Activated CD4-positive, alpha-beta memory T cell treated with anti-CD3 and anti-CD28 coated beads for 36 hours (primary cell): Measurements from ENCODE around the gene USP9X. TPM values are rescaled to one million over a fixed set of nuclear protein-coding genes. Genes with fewer than 3 reads are reported as not detected.
A peak's percentile ranks its signal among the peaks of the same experiment; 100 is the strongest.
"Not testable (repeated sequence)": the region's sequence is repeated elsewhere in the genome, so short reads cannot be mapped to it uniquely, and the experiment has no call there.

Experiments
- CTCF ChIA-PET: fragments of 350-600 bp; sonication (Branson Sonifier 250); formaldehyde crosslinking; loops from one replicate; lab custom pipeline; 2021; ENCODE audit warnings: antibody characterized with exemption, inconsistent platforms; lab: Charles Lee
- POLR2A ChIA-PET: fragments of 350-600 bp; sonication (Branson Sonifier 250); formaldehyde crosslinking; loops from one replicate; lab custom pipeline; 2021; ENCODE audit warnings: antibody characterized with exemption; lab: Charles Lee
- DNase-seq: peaks from one replicate; pipeline ENCODE4 v3.0.0-alpha.2; 2020
- H3K27ac Mint-ChIP-seq: one replicate; pipeline ENCODE4 v1.8.0; 2021; ENCODE audit warnings: mixed read lengths
- H3K27me3 Mint-ChIP-seq: one replicate; pipeline ENCODE4 v1.8.0; 2021; ENCODE audit warnings: mixed read lengths
- H3K36me3 Mint-ChIP-seq: one replicate; pipeline ENCODE4 v1.8.0; 2021; ENCODE audit warnings: mixed read lengths
- H3K4me1 Mint-ChIP-seq: one replicate; pipeline ENCODE4 v1.8.0; 2021; ENCODE audit warnings: low read depth, mixed read lengths
- H3K4me3 Mint-ChIP-seq: one replicate; pipeline ENCODE4 v1.8.0; 2021; ENCODE audit warnings: mild to moderate bottlenecking, mixed read lengths
- H3K9me3 Mint-ChIP-seq: one replicate; pipeline ENCODE4 v1.8.0; 2021; ENCODE audit warnings: mixed read lengths
- intact Hi-C: fragments of 100-400 bp; cut with micrococcal nuclease; formaldehyde crosslinking; loops from one replicate; pipeline ENCODE4 v1.15.1; 2023
- total RNA-seq, 2 experiments: library from RNA; stranded (reverse); gene quantifications; one replicate each; pipeline ENCODE4 v1.2.3, GENCODE V29; 2021

Gene USP9X
- total RNA-seq, 2 experiments from 2014 or later, result 55.8 to 57.5 TPM

DNA sequence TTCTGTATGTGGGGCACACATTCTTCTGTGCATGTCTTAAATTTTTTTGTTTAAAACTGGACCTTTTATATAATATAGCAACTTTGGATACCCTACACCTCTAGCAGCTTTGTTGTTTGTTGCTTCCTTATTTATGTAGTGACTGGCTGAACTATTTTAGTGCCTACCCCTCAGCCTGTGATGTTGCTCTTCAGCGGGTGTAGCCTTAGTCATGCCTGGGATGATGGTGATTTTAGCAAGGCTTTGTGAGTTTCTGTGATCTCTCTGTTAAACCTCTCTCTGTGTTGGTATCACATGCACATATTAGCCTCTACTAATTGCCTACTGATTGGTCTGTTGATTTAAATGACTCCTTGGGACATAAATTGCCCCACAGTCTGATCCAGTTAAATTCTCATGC lies 22.8 kb downstream of the USP9X start:
- Mint-ChIP-seq H3K4me1 (peaks cover 65% of the 10 kb centered on the region), H3K36me3 (peaks cover 5% of the 10 kb centered on the region), H3K4me3 (no peak overlapping the region), H3K27me3 (no peaks in the 10 kb centered on the region), H3K9me3 (peaks cover 5% of the 10 kb centered on the region), H3K27ac (peak overlapping the region; percentile 66)
- CTCF ChIA-PET, result no interaction called here
- intact Hi-C loops, result no loop called here
- POLR2A ChIA-PET, result no interaction called here
- no peak for DNase-seq

DNA sequence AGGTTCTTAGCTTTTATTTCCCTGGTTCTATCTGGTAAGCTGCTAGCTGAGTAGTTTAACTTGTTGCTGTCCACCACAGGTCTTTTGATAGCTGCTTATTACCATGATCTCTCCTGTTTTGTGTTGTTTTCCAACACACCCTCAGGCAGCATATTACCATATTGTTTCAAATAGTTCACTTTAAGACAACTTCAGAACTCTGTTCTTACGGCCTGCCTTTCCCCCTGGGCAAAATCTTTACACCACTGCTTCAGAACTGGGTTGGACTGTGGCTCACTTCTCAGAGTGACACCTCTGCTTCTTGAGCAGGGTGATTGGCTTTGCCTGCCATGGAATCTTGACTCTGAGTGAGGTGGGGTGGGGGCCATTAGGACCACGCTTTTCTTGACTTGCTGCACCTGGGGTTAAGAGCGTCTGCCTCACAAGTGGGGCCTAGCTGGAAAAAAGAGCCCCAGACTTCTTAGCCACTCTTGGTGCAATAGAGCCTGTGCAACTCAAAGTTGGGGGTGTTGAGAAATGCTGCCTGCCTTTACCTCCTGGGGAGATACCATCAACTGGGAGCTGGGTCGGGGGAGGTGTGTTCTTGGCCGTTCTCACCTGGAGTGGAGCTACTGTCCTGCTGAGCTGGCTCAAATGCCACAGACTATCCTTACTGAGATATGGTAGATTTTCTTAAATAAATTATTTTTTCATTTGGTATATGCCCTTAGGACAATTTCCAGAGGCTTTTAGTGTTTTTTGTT lies 23.4 kb downstream of the USP9X start:
- ChIA-PET POLR2A (no interaction called here), CTCF (no interaction called here)
- intact Hi-C loops, result no loop called here
- Mint-ChIP-seq H3K36me3 (peaks cover 5% of the 10 kb centered on the region), H3K9me3 (peaks cover 5% of the 10 kb centered on the region), H3K27me3 (no peaks in the 10 kb centered on the region), H3K4me1 (peaks cover 65% of the 10 kb centered on the region), H3K27ac (peak overlapping the region; percentile 66), H3K4me3 (no peak overlapping the region)
- DNase-seq, result no peak

DNA sequence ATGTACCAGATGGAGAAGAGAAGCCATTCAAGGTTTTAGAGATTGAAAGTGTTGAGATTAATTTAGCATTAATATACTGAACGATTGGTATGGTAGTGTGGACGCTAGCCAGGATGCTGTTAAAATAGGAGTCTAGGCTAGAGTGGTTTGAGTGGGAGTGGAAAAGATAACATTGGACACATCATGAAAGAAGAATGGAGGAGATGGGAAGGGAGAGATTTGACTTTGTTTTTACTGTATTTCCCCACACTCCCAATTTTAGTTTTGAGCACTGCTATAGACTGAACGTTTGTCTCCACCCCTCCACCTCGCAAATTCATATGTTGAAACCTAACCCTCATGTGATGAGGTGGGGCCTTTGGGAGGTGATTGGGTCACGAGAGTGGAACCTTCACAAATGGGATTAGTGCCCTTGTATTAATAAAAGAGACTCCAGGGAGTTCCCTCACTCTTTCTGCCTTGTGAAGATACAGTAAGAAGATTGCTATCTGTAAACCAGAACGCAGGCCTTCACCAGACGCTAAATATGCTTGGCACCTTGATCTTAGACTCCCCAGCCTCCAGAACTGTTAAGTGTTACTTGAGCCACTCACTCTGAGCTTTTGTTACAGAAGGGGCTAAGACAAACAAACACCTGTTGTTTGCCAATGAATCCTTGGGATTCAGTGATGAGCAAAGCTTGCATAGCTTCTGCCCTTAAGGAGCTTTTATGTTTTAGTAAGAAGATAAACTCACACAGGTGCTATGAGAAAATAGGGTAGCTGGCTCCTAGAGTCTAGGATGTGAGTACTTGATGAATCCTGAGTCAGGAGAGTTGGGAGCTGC lies 25.8 kb downstream of the USP9X start:
- H3K9me3 Mint-ChIP-seq, result peaks cover 5% of the 10 kb centered on the region
- H3K27me3 Mint-ChIP-seq, result no peaks in the 10 kb centered on the region
- no peak overlapping the region for H3K4me3 Mint-ChIP-seq
- no peak for DNase-seq
- peak overlapping the region; percentile 9 for H3K27ac Mint-ChIP-seq
- peaks cover 64% of the 10 kb centered on the region for H3K4me1 Mint-ChIP-seq
- ChIA-PET CTCF (interaction anchor here (3.0 kb wide), 1 partner anchor 233 kb away, joined by 11 read pairs; no protein-coding TSS in a partner anchor), POLR2A (no interaction called here)
- H3K36me3 Mint-ChIP-seq, result peaks cover 5% of the 10 kb centered on the region
- intact Hi-C loops, result no loop called here

DNA sequence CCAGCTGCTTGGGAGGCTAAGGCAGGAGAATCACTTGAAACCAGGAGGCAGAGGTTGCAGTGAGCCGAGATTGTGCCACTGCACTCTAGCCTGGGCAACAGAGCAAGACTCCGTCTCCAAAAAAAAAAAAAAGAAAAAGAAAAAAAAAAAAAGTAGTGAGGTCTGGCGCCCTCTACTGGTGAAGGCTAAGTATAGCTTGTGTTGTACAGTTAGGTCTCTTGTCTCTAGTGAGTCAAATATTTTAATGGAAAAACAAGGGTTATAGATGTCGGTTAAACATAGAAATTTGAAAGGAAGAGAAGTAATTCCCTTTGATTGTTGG lies 29.8 kb downstream of the USP9X start:
- not testable (repeated sequence) for H3K36me3 Mint-ChIP-seq

DNA sequence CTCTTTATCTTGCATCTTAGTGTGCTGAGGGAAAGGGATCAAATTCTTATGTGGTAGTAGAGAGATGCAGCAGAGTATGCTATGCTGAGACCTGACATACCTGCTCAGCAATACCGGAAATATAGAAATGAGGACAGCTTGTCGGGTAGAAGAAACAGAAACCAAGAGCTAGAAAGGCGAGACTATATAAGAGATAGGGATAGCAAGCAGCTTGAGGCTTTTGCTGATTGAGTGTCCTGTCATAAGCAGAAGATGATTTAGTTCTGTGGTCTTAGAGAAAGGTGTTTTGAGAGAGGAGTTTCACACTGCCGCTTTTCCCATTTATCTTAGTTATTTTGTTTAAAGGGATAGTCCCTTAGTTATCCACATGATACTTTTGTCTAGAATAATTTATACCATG lies 31.7 kb downstream of the USP9X start:
- Mint-ChIP-seq H3K27me3 (no peaks in the 10 kb centered on the region), H3K9me3 (no peaks in the 10 kb centered on the region), H3K27ac (peak overlapping the region; percentile 66), H3K36me3 (no peaks in the 10 kb centered on the region), H3K4me1 (peaks cover 72% of the 10 kb centered on the region), H3K4me3 (peak overlapping the region; percentile 41)
- ChIA-PET POLR2A (interaction anchor here (1.0 to 1.5 kb wide), 3 partner anchors 29 to 536 kb away, joined by 3 to 13 read pairs (median 4); partner anchors contain the start of genes ATP6AP2 and USP9X), CTCF (interaction anchor here (1.0 to 3.5 kb wide), 4 partner anchors 26 to 382 kb away, joined by 3 to 23 read pairs (median 3); partner anchors contain the start of gene USP9X)
- intact Hi-C loops, result loop anchor here (1.0 to 5.0 kb wide), 6 partner anchors 32 to 470 kb away; partner anchors contain the start of genes CXorf38, MED14 and USP9X
- DNase-seq, result no peak

More for the DNA sequence above, 29.8 kb downstream of the USP9X start:
- intact Hi-C loops, result loop anchor here (5.0 kb wide), 4 partner anchors 103 to 378 kb away; partner anchors contain the start of gene MED14
- POLR2A ChIA-PET, result interaction anchor here (0.8 kb wide), 1 partner anchor 31 kb away, joined by 4 read pairs; no protein-coding TSS in a partner anchor
- H3K9me3 Mint-ChIP-seq, H3K27ac Mint-ChIP-seq, H3K27me3 Mint-ChIP-seq, H3K4me3 Mint-ChIP-seq: not testable (repeated sequence)
- peak; percentile 20 for DNase-seq
- CTCF ChIA-PET, result interaction anchor here (0.6 to 3.5 kb wide), 20 partner anchors 11 to 523 kb away, joined by 3 to 36 read pairs (median 5); partner anchors contain the start of gene USP9X
- H3K4me1 Mint-ChIP-seq, result peaks cover 74% of the 10 kb centered on the region

DNA sequence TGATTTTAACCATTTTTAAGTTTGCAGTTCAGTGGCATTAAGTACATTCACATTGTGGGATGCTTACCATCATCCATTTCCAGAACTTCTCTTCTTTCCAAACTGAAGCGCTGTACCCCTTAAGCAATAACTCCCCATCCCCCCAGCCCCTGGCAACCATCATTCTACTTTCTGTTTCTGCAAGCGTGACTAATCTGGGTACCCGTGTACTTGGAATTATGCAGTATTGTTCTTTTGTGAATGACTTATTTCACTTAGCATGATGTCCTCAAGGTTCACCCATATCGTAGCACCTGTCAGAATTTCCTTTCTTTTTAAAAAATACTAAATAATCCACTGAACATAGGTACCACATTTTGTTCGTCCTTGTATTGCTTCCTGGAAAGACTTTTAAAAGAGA lies 32.9 kb downstream of the USP9X start:
- POLR2A ChIA-PET, result no interaction called here
- CTCF ChIA-PET, result no interaction called here
- H3K4me1 Mint-ChIP-seq, result peaks cover 81% of the 10 kb centered on the region

DNA sequence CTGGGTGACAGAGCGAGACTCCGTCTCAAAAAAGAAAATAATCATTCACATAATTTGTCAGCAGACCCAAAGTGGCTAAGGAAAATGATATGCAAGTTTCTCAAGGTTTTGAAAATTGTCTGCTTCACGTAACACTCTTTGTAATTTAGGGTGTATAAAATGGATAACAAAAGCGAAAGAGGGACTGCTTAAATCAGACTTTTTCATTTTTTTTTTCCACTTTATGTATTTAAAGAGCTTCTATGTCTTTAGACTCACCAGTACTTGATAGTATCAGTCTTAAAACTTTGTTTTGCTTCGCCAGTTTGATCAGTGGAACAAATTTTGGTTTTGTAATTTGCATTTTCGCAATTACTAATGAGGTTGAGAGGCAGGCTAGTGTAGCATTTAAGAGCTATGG lies 34.6 kb downstream of the USP9X start:
- Mint-ChIP-seq H3K27ac (no peak overlapping the region), H3K4me3 (peak overlapping the region; percentile 59), H3K9me3 (no peaks in the 10 kb centered on the region), H3K27me3 (no peaks in the 10 kb centered on the region), H3K36me3 (peaks cover 4% of the 10 kb centered on the region), H3K4me1 (peaks cover 78% of the 10 kb centered on the region)
- no peak for DNase-seq
- ChIA-PET POLR2A (interaction anchor here (0.7 to 1.2 kb wide), 2 partner anchors 35 to 44 kb away, joined by 3 to 4 read pairs; no protein-coding TSS in a partner anchor), CTCF (interaction anchor here (0.9 to 1.0 kb wide), 2 partner anchors 133 to 242 kb away, joined by 3 read pairs; no protein-coding TSS in a partner anchor)
- intact Hi-C loops, result loop anchor here (2.0 to 5.0 kb wide), 5 partner anchors 27 to 383 kb away; partner anchors contain the start of gene MED14

More for the DNA sequence above, 32.9 kb downstream of the USP9X start:
- Mint-ChIP-seq H3K27ac (peak overlapping the region; percentile 66), H3K27me3 (no peaks in the 10 kb centered on the region), H3K36me3 (no peaks in the 10 kb centered on the region), H3K9me3 (no peaks in the 10 kb centered on the region), H3K4me3 (peak overlapping the region; percentile 57)
- intact Hi-C loops, result loop anchor here (2.0 to 5.0 kb wide), 5 partner anchors 29 to 381 kb away; partner anchors contain the start of gene MED14
- DNase-seq, result peak; percentile 64

DNA sequence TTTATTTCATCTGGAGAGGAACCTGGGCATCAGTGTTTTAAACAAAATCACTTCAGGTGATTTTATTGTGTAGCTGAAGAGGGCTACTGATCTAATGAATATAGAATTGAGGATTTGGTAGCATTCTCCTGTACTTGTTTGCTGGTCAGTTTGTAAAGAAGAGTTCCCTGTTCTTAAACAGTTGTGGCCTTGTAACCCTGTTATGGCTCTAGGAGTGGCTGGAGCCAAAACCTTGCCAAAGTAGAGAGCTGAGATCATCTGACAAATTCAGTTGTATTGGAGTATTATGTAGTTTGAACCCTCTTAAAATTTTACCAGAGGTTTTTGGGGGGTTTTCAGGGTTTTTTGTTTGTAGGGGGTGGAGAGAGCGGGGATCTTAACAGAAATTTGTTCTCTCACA lies 36.5 kb downstream of the USP9X start:
- Mint-ChIP-seq H3K36me3 (peaks cover 6% of the 10 kb centered on the region), H3K4me1 (peaks cover 69% of the 10 kb centered on the region), H3K9me3 (no peaks in the 10 kb centered on the region), H3K27ac (no peak overlapping the region), H3K27me3 (no peaks in the 10 kb centered on the region), H3K4me3 (no peak overlapping the region)
- DNase-seq, result no peak
- intact Hi-C loops, result no loop called here
- ChIA-PET CTCF (no interaction called here), POLR2A (no interaction called here)

DNA sequence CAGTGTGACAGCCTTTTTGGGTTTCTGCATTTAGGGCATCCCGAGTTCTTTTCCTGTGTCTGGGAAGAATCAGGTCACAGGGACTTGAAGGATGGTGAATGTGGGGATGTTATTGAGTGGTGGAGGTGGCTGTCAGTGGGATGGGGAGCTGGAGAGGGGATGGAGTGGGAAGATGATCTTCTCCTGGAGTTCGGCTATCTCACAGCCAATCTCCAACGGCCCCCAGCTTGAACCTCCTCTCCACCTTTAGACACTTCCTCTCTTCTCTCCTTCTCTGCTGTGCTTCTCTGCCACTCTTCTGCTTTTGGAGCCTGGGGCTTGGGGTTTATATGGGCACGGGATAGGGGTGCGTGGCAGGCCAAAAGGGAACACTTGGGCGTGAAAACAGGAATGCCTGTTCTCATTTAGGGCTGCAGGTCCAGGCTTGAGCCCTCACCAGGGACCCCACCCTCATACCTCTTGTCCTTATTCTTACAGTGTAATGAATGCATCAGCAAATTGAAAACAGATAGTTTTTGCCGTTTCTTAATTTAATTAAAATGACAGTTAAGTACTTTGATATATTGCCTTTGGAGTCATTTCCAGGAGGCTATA lies 37.5 kb downstream of the USP9X start:
- Mint-ChIP-seq H3K4me3 (no peak overlapping the region), H3K27me3 (no peaks in the 10 kb centered on the region), H3K36me3 (peaks cover 6% of the 10 kb centered on the region), H3K4me1 (peaks cover 69% of the 10 kb centered on the region), H3K27ac (no peak overlapping the region), H3K9me3 (no peaks in the 10 kb centered on the region)
- ChIA-PET POLR2A (no interaction called here), CTCF (no interaction called here)
- no peak for DNase-seq
- intact Hi-C loops, result no loop called here

DNA sequence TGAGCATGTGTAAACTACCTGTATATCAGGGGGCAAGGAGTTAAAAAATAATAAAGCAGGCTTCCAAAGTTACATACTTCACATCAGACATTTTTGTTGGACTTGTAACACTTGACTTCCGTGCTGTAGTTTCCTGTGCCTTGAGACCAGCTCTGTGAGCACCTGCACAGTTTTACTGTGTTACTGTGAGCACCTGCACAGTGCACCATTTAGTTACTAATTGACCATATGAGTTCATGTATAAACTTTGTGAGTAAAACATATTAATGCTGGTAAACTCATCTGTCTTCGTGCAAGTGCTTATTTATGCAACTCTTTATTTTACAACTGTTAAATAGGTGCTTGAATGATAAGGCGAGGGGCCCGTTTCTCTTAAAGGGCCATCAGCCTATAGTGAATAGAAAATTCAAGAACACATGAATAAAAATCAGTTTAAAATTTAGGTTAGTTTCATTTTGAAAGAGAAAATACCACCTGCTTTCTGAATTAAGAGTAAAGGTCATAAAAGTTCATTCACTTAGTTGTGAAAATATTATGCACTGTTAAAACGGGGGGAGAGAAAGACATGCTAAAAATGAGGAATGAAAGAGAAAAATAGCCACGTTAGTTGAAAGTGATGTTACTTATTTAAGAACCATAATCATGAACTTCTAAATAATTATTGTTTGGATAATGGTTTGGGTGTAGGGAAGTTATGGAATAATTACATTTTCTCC lies 42.4 kb downstream of the USP9X start:
- Mint-ChIP-seq H3K27ac (no peak overlapping the region), H3K36me3 (peaks cover 12% of the 10 kb centered on the region)
- POLR2A ChIA-PET, result no interaction called here

DNA sequence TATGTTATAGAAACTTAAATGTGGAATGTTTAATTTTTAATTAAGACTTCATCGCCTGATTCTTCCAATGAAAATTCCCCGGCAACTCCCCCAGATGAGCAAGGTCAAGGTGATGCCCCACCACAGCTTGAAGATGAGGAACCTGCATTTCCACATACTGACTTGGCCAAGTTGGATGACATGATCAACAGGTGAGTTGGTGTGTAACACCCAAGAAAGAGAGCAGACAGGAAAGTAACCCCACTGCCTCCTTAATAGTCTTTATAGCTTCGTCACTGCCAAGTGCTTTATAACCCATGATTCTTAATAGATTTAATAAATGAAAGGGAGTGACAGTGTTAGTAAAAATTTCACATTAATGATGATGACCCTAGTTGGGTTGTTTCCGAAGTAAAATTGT lies 43.7 kb downstream of the USP9X start:
- intact Hi-C loops, result no loop called here
- no peaks in the 10 kb centered on the region for H3K9me3 Mint-ChIP-seq
- peaks cover 26% of the 10 kb centered on the region for H3K4me1 Mint-ChIP-seq
- ChIA-PET CTCF (no interaction called here), POLR2A (no interaction called here)
- H3K4me3 Mint-ChIP-seq, result no peak overlapping the region
- no peak overlapping the region for H3K27ac Mint-ChIP-seq
- no peak for DNase-seq
- no peaks in the 10 kb centered on the region for H3K27me3 Mint-ChIP-seq
- H3K36me3 Mint-ChIP-seq, result peaks cover 9% of the 10 kb centered on the region

More for the DNA sequence above, 42.4 kb downstream of the USP9X start:
- H3K27me3 Mint-ChIP-seq, result no peaks in the 10 kb centered on the region
- CTCF ChIA-PET, result interaction anchor here (1.1 kb wide), 1 partner anchor 250 kb away, joined by 3 read pairs; no protein-coding TSS in a partner anchor
- no peak for DNase-seq
- no peak overlapping the region for H3K4me3 Mint-ChIP-seq
- H3K9me3 Mint-ChIP-seq, result no peaks in the 10 kb centered on the region
- intact Hi-C loops, result no loop called here
- H3K4me1 Mint-ChIP-seq, result peaks cover 34% of the 10 kb centered on the region
